GM18498 (cell line): ENCODE measurements around the gene EBF3.

ENCODE experiments used
- ATAC-seq: cut with Tn5 transposase; IDR thresholded peaks from one replicate; pipeline ENCODE4 v1.9.1; 2021; ENCODE audit warnings: mild to moderate bottlenecking, moderate library complexity; ENCODE audit not compliant: unreplicated experiment

Gene EBF3

GRCh38 chr10:129945526-129945925 is 18.5 kb downstream of the EBF3 start:
- no peak for ATAC-seq

- ATAC-seq = no peak
Measured at GRCh38 chr10:129945064-129945463, 19.0 kb downstream of the EBF3 start.

DNA sequence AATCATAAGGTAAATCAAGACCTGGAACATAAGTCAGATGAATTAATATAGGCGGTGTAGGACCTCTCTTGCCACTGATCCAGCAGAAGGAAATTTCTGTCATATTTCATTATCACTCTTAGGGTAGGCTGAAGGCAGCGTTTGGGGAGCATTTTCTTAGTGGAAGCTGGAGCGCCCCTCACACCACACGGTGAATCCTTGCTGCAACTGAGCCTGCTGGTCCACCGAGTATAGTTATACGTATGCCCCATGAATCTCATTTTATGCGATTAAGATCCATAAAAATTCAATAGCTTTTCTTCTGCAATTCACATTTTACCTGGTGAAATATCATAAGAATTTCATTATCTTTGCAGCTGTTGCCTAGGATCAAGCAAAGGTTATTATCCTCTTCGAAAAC is 19.6 kb downstream of the EBF3 start:
- ATAC-seq = no peak

- ATAC-seq = no peak
Measured at GRCh38 chr10:129942936-129943715, 20.9 kb downstream of the EBF3 start.

DNA sequence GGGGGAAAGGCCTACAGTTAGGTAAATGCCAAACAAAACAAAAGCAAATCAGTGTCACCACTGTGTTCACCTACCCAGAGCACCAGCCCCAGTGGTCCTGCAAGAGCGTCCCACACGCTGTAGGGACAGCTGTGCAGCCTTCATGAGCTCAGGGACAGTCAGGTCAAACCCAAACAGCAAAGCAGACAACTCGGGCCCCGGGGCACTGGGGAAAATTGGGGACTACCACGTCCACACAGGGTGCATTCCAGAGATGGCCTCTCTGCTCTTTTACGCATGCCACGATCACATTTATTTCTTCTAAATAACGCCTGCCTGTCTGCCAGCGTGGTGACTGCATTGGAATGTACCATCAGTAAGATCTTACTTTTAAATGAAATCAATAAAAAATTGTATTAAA is 21.7 kb downstream of the EBF3 start:
- ATAC-seq = no peak

- no peak for ATAC-seq
Measured at GRCh38 chr10:129942019-129942277, 22.1 kb downstream of the EBF3 start.

- ATAC-seq = no peak
Measured at GRCh38 chr10:129941199-129942018, 22.7 kb downstream of the EBF3 start.

DNA sequence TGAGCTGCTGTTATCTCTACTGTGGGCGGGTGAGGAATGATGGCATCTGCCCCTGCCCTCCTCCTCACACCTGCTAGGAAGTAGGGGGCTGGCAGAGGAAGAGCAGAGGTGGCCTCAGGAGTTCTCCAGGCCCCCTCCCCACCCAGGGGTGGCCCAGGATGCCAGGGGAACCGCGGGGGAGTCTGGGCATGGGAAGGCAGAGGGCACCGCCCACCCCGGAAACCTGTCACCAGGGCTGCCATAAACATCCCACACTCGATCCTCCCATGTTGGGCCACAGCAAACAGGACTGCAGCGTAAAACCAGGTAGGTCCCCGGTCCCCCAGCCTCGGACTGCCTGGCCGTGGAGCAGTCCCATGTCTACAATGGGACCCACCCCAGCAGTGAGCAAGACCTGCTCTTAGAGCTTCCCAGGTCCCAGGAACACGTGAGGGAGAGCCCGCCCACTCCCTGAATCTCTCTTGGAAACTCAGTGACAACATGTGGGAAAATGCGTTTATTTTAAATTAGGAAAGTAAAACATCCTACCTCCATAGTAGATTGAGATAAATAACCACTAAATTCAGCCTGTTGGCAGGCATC is 23.4 kb downstream of the EBF3 start:
- ATAC-seq = no peak

GRCh38 chr10:129939416-129940275 is 24.4 kb downstream of the EBF3 start:
- no peak for ATAC-seq

DNA sequence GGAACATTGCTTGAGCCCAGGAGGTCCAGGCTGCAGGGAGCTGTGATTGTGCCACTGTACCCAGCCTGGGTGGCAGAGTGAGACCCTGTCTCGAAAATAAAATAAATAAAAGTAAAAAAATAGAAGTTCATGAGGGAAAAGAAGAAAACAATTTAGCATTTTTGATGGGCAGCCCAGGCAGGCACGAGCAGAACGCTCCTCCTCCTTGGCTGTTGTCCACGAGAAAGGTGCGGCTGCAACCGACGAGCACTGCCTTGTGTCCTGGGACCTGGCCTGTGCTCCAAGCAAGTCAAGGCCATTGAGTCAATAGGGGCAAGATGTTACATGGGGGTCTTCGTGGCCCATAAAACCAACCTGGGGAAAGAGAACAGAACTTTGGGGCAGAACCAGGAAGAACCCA is 25.6 kb downstream of the EBF3 start:
- ATAC-seq = no peak

DNA sequence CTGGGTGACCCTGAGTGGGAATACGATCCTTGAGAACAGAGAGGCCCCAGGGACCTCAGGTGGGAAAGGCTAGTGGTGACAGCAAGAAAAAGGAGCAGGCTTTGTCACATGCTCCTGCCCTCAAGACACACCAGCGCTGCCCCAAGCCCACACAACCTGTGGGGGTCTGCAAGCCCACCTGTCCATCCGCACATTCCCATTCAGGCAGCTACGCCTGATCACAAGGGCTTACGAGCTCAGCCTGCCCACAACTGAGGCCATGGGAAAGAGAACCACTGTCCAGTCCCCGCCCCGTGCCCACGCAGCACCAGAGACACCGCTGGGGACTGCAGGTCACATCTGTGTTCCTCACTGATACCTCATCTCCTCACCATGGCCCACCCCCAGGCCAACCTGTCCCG is 26.7 kb downstream of the EBF3 start:
- no peak for ATAC-seq

DNA sequence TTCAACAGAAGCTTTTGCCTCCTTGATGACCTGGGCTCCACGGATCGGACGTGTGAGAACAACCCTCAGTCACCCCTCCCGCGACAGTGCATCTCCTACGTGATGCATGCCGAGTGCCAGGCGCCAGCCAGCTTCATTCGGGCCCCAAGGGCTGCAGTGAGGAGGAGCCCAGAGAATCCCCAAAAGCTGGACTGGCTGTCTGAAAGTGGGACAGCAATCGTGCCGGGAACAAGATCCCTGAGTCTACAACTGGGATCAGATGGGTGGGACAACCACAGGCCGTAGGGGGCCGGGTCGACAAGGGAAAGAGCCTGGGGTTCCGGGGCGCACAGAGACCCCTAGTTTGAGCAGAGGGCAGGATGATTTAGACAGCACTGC is 27.2 kb downstream of the EBF3 start:
- ATAC-seq = no peak

GRCh38 chr10:129936266-129936922 is 27.7 kb downstream of the EBF3 start:
- no peak for ATAC-seq

- ATAC-seq = no peak
Measured at GRCh38 chr10:129935867-129936152, 28.3 kb downstream of the EBF3 start.

GRCh38 chr10:129935102-129935866 is 28.8 kb downstream of the EBF3 start:
- no peak for ATAC-seq

DNA sequence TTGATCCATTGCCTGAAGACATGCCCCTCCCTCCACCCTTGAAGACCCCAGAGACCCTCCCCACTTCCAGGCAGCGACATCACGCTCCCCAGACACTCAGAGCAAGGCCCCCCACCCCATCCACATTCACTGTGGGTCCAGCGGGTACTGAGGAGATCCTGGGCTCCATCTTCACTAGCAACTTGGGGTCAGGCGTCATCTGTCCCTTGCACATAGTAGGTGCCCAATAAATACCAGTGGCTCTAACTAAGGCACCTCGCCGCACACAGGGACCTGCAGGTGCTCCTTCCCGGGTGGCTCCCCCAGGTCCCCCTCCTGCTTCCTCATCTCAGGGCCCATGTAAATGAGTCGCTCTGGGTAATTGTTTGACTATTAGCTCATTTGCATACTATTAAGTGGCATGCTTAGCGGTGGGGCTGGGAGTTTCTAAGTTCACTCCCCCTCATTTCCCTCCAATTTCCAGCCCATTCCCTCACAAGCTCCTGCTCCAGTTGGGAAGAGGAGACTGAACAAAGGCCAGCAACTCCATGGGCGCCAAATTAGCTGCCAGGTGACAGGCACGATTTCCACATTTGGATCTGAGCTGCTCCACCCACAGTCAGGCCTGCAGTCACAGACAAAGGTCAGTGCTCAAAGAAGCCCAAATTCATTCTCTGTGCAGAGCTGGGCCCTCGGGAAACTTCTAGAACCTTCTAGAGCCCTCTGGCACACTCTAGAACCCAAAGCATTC is 29.7 kb downstream of the EBF3 start:
- ATAC-seq = no peak

DNA sequence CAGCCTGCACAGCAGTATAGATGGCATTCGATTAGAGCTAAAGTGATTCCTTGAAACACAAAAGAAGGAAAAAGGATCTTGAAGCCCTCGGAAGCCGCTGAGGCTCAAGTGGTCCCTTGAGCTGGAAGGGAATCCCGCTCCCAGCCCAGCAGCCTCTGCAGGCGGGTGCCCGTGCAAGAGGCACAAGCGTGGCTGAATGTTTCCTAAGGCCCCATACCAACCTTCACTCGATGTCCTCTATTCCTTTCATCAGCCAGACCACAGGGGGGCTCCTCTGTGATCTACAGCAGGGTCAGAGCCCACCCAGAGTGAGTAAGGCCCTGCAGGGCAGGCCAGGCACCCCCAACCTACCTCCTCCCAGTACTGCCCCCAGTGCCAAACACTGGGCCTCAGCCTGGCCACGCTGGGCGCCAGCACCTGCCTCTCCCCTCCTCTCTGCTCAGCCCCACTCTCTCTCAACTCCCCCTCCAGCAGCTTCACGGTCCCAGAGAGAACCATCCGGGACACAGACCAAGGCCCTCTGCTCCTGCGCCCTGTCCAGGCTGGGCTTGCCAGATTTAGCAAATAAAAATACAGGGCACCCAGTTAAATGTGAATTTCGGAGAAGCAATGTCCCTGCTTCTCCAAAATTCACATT is 30.5 kb downstream of the EBF3 start:
- ATAC-seq = no peak

- ATAC-seq = no peak
Measured at GRCh38 chr10:129932751-129933433, 31.2 kb downstream of the EBF3 start.

DNA sequence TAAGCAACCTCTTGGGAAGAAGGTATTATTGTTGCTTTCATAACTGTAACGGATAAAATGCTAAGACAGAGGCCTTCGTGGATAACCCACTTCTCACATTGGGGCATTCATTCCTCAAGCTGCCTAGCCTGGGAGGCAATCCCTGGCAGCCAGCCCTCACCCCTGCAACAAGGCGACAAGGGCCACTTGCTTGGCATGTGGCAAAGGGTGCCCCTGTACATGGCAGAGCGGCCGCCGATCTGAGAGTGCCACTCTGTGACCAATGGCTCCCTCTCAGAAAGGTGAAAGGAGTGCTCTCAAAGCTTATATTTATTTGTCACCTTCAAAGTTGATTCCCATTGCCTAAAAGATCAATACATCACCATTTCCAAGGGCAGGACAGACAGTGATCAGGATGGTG is 31.9 kb downstream of the EBF3 start:
- no peak for ATAC-seq
